NCI-H2081 treated with DMSO at 0.1 percent for 48 hours (cell line): ENCODE results near the gene ATG2B.

Experiments used
- DNase-seq: peaks from one replicate; lab custom pipeline; 2025; lab: John Stamatoyannopoulos, UW

Gene ATG2B

DNA sequence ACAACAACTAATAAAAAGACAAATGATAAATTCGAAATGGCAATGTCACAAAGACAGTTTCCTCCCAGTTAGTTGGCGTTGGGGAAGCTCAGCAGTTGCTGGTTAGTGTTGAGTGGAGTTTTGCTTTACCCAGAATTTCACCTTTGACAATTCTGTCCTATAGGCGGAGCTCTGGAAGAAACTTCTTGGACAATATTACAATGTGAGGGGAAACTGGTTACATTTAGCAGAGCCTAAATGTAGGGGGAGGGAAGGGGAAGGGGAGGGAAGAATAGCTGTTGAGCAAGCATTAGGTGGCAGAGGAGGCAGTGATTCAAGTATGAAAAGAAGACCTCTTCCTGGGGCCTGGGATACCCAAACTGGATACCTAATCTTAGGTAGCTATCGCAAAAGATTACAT is 55.7 kb downstream of the ATG2B start:
- DNase-seq = no peak

DNA sequence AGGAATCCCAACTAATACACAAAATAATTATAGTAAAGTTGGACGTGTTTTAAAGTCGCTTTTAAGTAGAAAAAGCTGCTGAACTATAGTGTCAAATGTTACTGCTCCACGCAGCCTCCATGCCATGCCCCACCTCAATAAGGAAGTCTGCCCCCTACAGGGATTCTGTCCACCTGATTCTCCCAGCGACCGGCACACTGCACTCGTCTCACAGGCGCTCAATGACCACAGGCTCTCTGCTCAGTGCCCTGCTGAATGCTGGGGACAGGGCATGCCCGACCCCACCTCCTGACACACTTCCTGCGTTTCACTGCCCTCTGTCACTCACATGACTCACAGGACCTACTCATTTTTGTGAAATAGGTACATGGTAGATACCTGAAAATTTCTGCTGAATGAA is 58.2 kb downstream of the ATG2B start:
- no peak for DNase-seq

DNA sequence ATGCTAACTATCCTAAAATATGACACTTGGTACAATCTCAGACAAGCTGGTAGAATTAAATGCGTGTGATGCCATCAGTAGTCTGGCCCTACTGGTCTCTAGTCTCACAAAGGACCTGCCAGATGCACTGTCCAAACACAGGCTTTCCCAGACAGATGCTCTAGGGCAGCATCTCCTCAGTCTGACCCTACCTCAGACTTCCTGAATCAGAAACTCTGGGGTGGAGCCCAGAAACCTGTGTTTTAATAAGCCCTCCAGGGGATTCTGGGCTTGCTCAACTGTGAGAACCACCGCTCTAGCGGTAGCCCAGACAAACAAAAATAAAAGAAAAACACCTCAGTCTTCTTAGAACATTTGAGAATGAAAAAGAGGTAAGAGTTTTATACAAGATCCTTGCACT is 59.2 kb downstream of the ATG2B start:
- no peak for DNase-seq

DNA sequence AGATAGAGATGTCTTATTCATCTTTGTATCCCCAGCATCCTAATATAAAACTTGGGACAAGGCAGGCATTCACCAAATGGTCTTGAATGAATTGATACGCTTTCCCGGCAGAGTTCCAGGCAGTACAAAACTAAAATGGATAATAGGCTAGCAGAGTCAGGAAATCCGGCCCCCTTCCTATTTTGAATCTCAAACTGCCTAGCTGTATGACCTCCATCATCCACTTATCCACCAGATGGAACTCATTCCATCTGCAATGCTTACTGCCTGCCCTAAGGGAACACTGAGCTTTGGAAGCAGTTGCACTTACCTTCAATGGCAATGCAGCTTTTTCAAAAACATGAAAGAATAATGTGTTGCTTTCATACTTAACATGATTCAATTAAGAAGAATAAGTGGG is 63.7 kb downstream of the ATG2B start:
- DNase-seq = no peak

DNA sequence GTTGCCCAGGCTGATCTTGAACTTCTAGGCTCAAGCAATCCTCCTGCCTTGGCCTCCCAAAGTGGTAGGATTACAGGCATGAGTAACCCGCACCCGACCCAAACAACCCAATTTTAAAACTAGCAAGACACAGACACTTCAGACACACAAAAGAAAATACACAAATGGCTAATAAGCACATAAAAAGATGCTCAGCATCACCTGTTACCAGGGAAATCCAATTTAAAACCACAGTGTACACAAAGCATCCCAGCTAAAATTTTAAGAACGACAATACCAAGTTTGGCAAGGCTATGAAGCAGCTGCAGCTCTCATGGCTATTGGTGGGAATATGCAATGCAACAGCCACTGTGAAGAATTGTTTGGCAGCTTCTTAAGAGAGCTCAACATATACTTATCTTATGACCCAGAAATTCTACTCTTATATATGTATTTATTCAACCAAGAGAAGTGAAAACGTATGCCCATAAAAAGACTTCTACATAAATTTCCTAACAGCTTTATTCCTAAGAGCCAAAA is 65.1 kb downstream of the ATG2B start:
- no peak for DNase-seq

DNA sequence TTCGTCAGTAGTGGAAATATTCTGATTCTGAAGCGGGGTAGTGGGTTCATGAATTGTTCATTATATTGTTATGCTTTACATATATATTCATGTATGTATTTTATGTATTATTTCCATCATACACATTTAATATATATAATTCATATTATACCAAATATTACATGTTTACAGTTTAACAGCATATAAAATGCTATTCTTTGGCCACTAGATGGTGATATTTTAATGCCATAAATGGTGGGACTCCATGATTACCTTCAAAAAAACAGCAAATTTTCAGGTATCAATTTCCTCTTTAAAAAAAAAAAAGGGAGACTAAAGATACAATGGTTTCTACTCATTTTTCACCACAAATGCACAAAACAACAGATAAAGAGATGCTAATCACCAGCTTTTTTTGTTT is 66.1 kb downstream of the ATG2B start:
- no peak for DNase-seq

DNA sequence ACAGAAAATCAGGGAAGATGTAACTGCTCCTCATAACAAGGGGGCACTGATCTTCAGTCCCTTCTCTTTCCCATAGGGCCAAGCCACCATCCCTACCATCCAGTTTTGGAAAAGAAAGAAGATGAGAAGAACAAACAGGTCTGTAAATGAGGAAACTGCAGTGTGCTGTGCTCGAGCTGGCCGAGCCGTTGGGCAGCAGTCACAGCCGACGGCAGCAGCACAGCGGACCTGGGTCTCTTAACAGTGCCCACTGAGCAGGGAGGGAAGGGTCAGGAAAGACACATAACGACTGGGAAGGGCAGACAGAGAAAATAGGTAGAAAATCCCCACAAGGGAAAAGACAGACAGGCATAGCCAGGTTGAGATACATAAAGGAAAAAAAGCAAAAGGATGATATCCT is 68.9 kb downstream of the ATG2B start:
- DNase-seq = no peak

DNA sequence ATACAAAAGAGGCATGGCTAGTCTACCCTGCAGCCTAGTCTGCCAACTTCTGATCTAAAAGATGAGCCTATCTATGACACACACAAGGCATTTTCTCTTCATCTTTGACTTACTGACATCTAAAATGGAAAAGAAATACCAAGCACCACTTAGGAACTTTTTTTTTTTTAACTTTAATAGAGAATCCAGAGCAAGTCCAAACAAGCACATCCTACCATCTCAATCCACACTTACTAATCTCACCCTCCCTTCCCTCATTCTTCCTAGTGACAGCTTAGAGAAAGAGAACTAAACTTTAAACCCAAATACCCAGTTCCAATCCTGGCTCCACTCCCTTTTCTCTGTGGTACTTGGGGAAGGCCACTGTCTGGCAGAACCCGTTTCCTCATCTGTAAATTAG is 75.3 kb downstream of the ATG2B start:
- no peak for DNase-seq

DNA sequence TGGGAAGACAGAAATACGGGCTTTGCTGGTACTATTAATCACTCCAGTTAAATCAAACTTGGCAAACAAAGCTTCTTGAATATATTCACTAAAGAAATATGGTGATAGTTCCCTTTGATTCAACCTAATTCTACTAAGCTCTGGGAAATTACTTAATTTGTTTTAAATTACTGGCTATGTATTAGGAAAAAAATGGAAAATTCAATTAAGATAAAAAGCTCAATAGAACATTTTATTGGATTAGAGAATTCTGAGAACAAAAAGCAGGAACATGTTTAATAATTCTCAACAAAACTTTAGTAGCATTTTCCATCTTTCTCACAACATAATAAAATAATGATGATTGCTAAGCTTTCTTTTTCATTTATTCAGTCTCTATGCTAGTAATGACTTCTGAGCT is 76.9 kb downstream of the ATG2B start:
- no peak for DNase-seq

DNA sequence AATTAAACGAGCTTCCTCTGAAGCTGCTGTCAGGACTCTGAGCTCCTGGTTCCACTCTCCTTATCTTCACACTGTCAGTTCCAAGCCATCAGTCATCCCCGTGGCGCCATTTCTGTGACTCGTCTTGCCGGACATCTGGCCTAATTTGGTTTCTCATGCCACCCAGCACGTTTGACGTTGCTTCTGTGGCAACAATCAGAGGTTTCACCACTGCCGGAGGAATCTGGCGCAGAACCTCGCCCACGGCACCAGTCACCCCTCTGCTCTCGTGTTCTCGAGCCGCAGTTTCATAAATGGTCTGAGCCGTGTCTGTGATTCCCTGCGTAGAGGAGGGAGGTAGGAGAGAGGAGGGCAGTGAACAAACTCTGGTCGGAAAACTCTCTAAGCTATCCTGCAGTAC is 77.5 kb downstream of the ATG2B start:
- DNase-seq = no peak

DNA sequence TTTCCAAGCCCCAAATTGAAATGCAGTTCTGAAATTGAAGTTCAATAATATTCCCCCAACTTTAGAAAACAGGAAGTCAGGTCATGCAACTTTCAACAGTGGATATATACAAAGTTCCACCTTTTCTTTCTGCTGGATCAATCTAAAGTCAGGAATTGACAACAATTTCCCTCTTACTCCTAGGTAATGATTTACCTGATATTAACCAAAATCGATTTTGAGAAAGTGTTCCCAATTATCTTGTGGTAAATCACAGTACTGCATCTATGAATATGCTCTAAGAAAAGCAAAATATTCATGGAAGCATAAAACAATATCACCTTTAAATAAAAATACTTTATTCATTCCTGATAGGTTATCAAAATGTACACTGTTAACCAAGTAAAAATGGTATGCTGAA is 78.7 kb downstream of the ATG2B start:
- DNase-seq = no peak

DNA sequence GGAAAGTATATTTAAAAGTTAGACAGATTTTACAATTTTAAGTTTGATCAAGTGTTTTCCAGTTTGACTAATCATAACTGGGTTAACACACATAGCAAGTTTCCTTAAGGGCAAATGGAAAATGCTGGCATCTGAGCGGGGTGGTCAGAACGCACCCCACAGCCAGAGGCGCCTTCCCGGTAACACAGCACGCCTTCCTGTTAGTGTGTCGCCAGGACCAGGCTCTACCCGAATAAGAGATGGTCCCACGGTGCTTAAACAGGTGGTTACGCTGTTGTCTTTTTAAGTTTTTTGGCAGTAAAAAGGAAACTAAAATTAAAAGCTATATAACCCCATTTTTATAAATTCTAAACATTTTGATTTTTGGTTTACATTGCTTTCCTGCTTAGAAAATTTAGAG is 79.1 kb downstream of the ATG2B start:
- DNase-seq = no peak

DNA sequence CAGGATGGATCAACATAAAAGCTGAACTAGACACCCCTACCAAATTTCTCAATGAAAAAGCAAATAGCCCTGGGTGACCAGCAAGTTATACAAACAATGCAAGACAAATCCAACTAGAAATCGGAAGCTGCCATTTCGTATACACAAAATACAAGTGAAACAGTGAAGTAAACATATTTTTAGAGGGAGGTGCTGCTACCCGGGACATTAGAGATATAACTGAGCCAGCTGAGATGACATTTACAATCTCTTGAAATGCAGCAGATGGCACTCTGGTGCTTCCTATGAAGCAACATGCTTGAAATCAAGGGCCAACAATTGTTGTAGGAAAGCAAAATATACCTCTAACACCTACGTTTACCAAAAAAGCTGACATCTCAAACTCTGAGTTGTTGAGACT is 81.7 kb downstream of the ATG2B start:
- no peak for DNase-seq

DNA sequence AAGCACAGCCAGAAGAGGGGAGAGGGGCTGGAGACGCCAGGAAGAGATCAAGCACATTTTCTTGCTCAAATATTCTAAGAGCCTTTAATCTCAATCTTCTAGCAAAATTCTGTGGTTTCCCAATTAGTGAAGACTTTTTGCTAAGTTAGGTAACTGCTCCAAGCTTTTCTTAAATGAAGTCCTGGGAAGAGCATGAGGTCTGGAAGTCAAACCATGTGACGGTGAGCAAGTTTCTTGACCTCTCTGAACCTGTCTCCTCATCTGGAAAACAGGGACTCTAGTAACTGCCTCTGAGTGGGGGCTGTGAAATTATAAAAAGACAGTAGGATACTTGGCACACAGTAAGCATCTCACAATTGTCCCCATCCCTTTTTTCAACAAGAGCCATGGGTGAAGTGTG is 83.0 kb downstream of the ATG2B start:
- no peak for DNase-seq

DNA sequence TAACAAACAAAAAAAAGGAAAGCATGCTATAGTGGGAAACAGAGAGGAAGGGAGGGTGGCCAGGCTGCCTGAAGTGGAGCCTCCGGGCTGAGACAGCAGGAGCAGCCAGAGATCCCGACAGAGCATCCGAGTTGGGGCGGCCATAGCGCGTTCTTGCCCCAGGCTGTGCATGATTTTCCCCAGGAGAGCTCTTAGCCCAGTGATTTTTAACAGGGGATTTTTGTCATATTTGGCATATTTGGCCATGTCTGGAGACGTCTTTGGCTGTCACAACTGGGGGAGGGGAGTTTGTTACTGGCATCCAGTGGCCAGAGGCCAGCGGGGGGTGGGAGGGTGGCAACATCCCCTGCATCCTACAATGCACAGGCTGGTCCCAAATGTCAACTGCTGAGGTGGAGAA is 83.6 kb downstream of the ATG2B start:
- no peak for DNase-seq

DNA sequence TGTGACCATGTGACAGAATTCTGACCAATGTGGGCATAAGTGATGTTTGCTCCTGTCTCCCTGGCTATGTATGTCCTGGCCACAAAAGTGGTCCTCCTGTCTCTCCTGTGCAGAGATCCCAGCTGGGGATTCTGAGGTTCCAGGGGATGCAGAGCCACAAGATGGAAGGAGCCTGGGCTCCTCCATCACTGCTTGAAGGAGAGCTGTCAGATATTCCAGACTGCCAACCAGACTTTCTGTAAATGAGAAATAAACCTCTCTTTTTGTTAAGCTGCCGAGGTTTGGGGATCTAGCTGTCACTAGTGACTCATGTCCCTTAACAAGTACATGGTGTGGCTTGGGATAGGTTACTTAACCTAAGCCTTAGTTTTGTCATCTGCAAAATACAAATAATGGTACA is 85.3 kb downstream of the ATG2B start:
- DNase-seq = no peak

DNA sequence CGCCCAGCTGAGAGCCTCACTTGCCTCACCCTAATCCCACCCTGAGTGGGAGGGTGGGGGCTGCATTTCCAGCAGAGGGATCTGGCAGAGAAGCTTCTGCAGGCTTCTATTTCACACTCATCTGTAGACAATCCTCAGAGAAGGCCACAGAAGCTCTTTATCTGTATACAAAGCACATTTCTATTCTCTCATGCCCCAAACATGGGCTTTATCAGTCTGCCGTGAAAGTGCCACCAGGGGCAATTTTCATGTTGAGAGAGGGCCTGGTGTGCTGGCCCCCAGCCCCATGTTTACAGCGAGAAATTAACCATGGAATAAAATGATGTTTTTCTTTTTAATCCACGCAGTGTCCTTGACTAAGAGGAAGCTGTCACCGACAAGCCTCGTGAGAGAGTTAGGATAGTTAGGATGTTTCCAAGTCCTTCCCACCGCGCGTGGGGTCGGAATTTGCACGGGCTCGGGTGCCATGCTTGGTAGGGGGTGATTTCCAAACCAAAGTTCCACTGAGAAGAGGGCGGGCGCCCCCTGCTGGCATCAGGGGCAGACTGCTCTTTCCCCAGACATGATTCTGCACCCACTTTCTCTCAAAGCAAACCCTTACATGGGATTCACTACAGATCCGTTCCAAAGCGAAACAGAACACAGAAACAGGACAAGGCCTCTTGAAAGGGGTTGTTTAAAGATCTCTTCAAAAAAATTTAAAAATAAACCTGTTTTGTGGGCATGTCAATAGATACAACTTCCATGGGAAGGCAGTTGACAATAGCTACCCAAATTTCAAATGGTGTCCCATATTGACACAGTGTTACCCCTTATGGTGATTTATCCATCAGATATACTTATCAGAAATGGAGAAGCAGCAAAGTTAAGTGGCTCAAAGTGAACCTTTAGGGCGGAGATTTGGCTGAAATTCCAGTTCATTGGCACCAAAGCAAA is 87.7 kb downstream of the ATG2B start:
- peak; percentile 9 for DNase-seq

DNA sequence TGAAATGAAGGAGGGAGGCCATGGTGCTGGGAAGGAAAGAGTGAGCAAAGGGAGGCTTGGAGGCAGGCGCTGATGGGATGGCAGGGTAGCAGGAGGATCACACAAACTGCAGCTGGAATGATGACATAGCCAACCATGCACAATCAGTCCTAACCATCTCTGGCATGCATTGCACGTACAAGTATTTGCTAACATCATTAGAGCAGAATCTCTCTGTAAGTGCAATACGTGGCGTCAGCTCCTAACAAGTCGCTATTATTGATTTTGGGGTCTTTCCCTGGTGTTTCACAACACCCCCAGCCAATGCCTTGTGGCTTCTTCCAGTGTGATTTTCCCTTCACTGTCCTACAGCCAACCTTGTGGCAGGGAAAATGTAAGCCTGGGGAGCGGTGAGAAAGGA is 88.6 kb downstream of the ATG2B start:
- DNase-seq = no peak

DNA sequence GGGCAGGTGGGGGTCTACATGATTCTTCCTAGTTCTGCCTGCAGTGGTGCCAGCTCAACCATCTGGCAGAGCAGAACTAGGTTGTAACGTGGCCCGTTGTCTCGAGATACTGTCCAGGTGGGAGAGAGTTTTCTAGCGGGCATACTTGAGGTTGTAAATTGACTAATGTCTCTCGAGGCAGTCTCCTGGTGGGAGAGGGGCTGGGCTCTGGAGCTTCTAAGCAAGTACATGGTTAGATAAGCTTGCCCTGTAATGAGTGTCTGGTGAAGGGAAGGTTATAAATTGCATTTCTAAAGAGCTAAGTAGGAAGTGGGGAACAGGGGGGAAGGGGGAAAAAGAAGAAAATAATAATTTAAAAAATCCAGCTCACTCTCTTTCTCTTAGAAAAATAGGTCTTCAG is 89.0 kb downstream of the ATG2B start:
- no peak for DNase-seq

DNA sequence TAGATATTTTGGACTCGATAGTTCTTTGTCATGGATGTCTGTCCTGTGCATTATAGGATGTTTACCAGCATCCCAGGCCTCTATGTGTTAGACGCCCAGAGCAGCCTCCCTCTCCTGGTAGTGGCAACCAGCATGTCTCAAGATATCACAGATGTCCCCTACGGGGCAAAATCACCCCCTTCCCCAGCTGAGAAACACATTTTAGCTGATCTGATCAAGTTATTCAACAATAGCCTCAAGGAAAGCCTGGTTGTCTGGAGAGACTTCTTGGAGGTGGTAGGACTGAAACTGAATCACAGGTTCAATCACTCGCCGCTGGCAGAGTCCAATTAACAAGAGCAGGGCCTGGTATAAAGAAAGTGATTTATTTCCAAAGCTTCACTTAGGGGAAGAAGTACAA is 89.5 kb downstream of the ATG2B start:
- DNase-seq = no peak

DNA sequence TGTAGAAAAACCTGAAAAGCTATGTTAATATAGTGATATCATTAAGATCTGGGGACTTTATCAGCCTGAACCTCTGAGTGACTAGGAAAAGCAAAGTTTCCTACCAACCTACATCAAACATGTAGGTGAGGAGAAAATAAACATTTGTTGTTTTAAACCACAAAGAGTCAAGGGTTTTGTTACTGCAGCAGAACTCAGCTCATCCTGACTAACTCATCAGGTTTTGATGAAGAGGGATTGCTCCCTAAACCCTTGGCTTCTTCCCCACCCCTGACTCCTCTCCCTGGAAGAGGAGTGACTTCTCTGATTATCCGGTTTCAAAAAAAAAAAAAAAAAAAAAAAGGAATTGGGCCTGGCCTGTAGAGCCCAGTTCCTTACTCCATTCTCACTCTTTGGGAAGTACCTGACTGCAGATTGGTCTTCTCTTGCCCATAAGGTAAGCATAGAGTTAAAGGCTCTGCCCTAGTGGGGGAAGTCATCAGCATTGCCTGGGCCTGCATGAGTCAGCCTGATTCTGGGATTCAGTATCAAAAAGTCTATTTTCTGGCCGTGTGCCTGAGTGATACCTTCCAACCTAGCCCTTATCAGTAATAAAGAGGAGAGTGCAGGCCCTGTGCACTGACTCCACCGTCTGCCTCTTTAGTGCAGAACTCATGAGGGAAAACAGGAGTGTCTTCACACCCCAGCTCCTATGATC is 90.2 kb downstream of the ATG2B start:
- DNase-seq = no peak

DNA sequence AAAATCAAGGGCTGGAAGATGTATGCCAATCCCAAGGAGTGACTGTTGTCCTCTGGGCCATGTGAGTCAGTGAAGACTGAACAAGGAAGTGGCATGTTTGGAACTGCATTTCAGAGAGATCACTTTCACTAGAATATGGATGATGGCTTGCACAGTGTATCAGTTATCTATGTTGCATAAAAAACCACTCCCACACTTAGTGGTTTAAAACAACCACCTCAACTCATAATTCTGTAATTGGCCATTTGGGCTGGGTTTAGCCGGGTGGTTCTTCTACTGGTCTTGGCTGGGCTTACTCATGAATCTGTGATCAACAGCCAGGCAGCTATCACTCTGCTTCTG is 91.7 kb downstream of the ATG2B start:
- DNase-seq = no peak

DNA sequence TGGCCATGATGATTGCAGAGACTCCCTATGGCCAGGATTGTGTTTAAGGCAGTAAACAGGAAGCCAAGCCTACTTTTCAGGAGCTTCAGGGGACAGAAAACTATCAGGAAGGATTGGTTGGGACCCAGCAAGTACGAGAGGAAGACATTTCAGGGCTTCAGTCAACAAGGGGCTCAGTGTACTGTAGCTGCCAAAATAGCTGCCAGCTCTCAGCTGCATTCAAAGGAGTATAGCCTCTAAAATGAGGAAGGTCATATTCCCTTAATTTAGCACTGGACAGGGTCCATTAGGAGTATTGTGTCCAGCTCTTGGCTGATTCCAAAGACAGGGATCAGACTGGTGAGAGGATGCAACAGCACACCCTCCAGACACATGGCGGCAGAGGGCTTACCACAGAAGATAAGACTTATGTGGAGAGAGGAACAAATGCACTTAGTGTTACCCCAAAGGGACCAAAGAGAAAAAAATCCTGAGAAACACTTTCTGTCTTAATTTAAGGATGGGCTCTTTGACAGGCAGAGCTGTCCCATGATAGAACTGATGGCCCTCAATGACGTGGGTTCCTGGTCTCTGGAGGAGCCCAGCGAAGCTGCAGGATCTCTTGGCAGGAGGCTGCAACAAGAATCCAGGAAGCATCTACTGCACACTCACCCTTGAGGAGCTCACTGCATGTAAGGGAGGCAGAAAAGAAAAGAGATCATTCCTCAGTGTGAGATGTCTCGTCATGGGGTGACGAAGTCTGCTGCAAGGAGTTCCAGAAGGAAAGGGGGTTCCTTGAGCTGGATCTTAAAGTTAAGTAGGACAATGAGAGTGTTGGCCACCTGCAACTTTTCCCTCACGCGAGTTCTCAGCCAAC is 92.3 kb downstream of the ATG2B start:
- DNase-seq = no peak
